HG03039 (cell line): Measurements from ENCODE around the gene C19orf33.

ENCODE experiments used
- ATAC-seq: cut with Tn5 transposase; IDR thresholded peaks from one replicate; pipeline ENCODE4 v1.9.1; 2021; ENCODE audit warnings: mild to moderate bottlenecking, moderate library complexity; ENCODE audit not compliant: unreplicated experiment

C19orf33 gene

GRCh38 chr19:38278751-38279150 lies 25.3 kb upstream of the C19orf33 start:
- no peak for ATAC-seq

- no peak for ATAC-seq
Observed at GRCh38 chr19:38280030-38280921, 23.8 kb upstream of the C19orf33 start.

GRCh38 chr19:38281811-38282566 lies 22.1 kb upstream of the C19orf33 start:
- no peak for ATAC-seq

GRCh38 chr19:38283271-38283670 lies 20.8 kb upstream of the C19orf33 start:
- ATAC-seq = no peak

- ATAC-seq = no peak
Observed at GRCh38 chr19:38284422-38284821, 19.6 kb upstream of the C19orf33 start.

GRCh38 chr19:38285567-38285966 lies 18.5 kb upstream of the C19orf33 start:
- ATAC-seq = no peak

- ATAC-seq = no peak
Observed at GRCh38 chr19:38287604-38288003, 16.4 kb upstream of the C19orf33 start.

- no peak for ATAC-seq
Observed at GRCh38 chr19:38288123-38288855, 15.8 kb upstream of the C19orf33 start.

- no peak for ATAC-seq
Observed at GRCh38 chr19:38289955-38290354, 14.1 kb upstream of the C19orf33 start.

- ATAC-seq = no peak
Observed at GRCh38 chr19:38290631-38291147, 13.4 kb upstream of the C19orf33 start.

GRCh38 chr19:38291855-38292254 lies 12.2 kb upstream of the C19orf33 start:
- ATAC-seq = no peak

- ATAC-seq = no peak
Observed at GRCh38 chr19:38293281-38293680, 10.8 kb upstream of the C19orf33 start.

GRCh38 chr19:38294090-38294489 lies 10.0 kb upstream of the C19orf33 start:
- no peak for ATAC-seq

GRCh38 chr19:38298821-38299680 lies 5.0 kb upstream of the C19orf33 start:
- ATAC-seq = no peak

- no peak for ATAC-seq
Observed at GRCh38 chr19:38304352-38304865, 358 bp downstream of the C19orf33 start.

- no peak for ATAC-seq
Observed at GRCh38 chr19:38304866-38305429, 897 bp downstream of the C19orf33 start.

GRCh38 chr19:38306236-38306635 lies 2.2 kb downstream of the C19orf33 start:
- ATAC-seq = no peak

- no peak for ATAC-seq
Observed at GRCh38 chr19:38307076-38307475, 3.0 kb downstream of the C19orf33 start.

- ATAC-seq = no peak
Observed at GRCh38 chr19:38307597-38307996, 3.5 kb downstream of the C19orf33 start.
